ENCODE measurements around the gene FIBIN.
"Not testable (repeated sequence)": the region's sequence is repeated elsewhere in the genome, so short reads cannot be mapped to it uniquely, and the experiment has no call there.

GRCh38 chr11:27001136-27001730, 7.3 kb downstream of the FIBIN start:
- TF ChIP-seq CTCF (IDR thresholded peaks at IDR 0.05); POLR2AphosphoS5 (IDR thresholded peaks at IDR 0.05; ENCODE audit: insufficient read depth in 1 of 2, low read depth in 1 of 2); POLR2A (IDR thresholded peaks at IDR 0.05): not testable (repeated sequence)
